Fibroblast of skin of abdomen (primary cell): ENCODE measurements around the gene ANXA3.
"Not testable (repeated sequence)": the region's sequence is repeated elsewhere in the genome, so short reads cannot be mapped to it uniquely, and the experiment has no call there.

Source experiments
- DNase-seq: peaks from one replicate; pipeline ENCODE4 v3.0.0-alpha.2; 2013

The ANXA3 gene

GRCh38 chr4:78578674-78579425, 27.3 kb downstream of the ANXA3 start:
- no peak for DNase-seq

GRCh38 chr4:78581618-78582017, 30.0 kb downstream of the ANXA3 start:
- DNase-seq, result no peak

GRCh38 chr4:78584863-78585547, 33.4 kb downstream of the ANXA3 start:
- DNase-seq, result no peak

- DNase-seq, result no peak
These were observed 34.1 kb downstream of the ANXA3 start for GRCh38 chr4:78585633-78586032.

GRCh38 chr4:78588894-78589545, 37.5 kb downstream of the ANXA3 start:
- DNase-seq, result no peak

GRCh38 chr4:78591404-78591803, 39.8 kb downstream of the ANXA3 start:
- DNase-seq, result no peak

- no peak for DNase-seq
These were observed 40.7 kb downstream of the ANXA3 start for GRCh38 chr4:78592088-78592783.

GRCh38 chr4:78596111-78596742, 44.7 kb downstream of the ANXA3 start:
- DNase-seq, result no peak

- DNase-seq, result not testable (repeated sequence)
These were observed 46.9 kb downstream of the ANXA3 start for GRCh38 chr4:78598431-78598830.

- DNase-seq, result no peak
These were observed 47.6 kb downstream of the ANXA3 start for GRCh38 chr4:78599147-78599546.

GRCh38 chr4:78599931-78600375, 48.4 kb downstream of the ANXA3 start:
- no peak for DNase-seq

GRCh38 chr4:78601013-78601412, 49.4 kb downstream of the ANXA3 start:
- no peak for DNase-seq

GRCh38 chr4:78602334-78602733, 50.8 kb downstream of the ANXA3 start:
- DNase-seq, result no peak

GRCh38 chr4:78603384-78603783, 51.8 kb downstream of the ANXA3 start:
- no peak for DNase-seq

- DNase-seq, result no peak
These were observed 53.4 kb downstream of the ANXA3 start for GRCh38 chr4:78604988-78605387.

GRCh38 chr4:78606035-78606434, 54.5 kb downstream of the ANXA3 start:
- DNase-seq, result no peak

GRCh38 chr4:78606530-78607095, 55.0 kb downstream of the ANXA3 start:
- no peak for DNase-seq

GRCh38 chr4:78608684-78609083, 57.1 kb downstream of the ANXA3 start:
- DNase-seq, result no peak

- DNase-seq, result no peak
These were observed 58.0 kb downstream of the ANXA3 start for GRCh38 chr4:78609580-78609979.

- peak; percentile 71 for DNase-seq
These were observed 59.1 kb downstream of the ANXA3 start for GRCh38 chr4:78610546-78611214.

- no peak for DNase-seq
These were observed 59.6 kb downstream of the ANXA3 start for GRCh38 chr4:78611215-78611558.
